Suprapubic skin (tissue), 3 donors: Measurements from ENCODE around the gene NCAPH2.

Experiments
- POLR2A ChIP-seq, 2 donors: fragments of 450-650 bp; IDR thresholded peaks; one replicate each; pipeline ENCODE4 v1.6.1; 2017; ENCODE audit warnings: antibody characterized with exemption in 2 of 2, mild to moderate bottlenecking in 2 of 2, moderate library complexity in 2 of 2
- TF ChIP-seq, protein P1 (sequence below), 2 donors: fragments of 200-600 bp in 1 of 2; fragments of 450-650 bp in 1 of 2; sonication (generic) in 1 of 2; IDR thresholded peaks; one replicate each; pipeline ENCODE4 v1.5.1; 2016 to 2019; ENCODE audit warnings: antibody characterized with exemption in 2 of 2, mild to moderate bottlenecking in 1 of 2, moderate library complexity in 1 of 2

DNA sequence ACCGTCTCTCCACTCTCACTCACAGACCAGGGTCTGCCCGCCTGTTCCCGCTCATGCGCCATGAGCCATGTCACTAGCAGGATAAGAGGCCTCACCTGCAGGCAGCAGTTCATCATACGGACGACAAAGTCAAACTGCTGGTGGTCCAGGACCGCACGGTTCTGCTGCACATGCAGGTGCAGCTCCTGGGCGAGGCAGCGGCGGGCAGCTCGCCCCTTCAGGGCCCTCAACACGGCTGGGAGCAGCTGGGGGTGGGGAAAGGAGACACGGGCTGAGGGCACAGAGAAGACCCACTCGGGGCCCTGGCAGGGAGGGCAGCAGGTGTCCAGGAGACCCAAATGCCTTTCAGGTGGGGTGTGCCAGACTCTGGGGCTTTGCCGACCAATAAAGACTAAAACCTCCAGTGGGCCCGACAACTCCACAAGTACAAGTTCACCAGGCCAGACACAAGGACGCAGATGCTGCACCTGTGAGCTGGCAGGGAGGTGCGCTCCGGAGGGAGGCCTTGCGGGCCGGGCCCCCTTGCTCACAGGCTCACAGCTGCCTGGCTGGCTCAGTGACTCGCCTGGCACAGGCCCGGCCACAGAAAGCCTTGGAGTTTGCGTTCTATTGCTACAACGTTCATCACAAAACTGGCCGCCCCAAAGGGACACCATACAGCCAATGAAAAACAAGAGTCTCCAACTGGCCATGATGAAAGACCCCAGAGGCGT is 44.7 kb upstream of the NCAPH2 start:
- TF ChIP-seq, protein P1, sequence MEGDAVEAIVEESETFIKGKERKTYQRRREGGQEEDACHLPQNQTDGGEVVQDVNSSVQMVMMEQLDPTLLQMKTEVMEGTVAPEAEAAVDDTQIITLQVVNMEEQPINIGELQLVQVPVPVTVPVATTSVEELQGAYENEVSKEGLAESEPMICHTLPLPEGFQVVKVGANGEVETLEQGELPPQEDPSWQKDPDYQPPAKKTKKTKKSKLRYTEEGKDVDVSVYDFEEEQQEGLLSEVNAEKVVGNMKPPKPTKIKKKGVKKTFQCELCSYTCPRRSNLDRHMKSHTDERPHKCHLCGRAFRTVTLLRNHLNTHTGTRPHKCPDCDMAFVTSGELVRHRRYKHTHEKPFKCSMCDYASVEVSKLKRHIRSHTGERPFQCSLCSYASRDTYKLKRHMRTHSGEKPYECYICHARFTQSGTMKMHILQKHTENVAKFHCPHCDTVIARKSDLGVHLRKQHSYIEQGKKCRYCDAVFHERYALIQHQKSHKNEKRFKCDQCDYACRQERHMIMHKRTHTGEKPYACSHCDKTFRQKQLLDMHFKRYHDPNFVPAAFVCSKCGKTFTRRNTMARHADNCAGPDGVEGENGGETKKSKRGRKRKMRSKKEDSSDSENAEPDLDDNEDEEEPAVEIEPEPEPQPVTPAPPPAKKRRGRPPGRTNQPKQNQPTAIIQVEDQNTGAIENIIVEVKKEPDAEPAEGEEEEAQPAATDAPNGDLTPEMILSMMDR (IDR thresholded peaks at IDR 0.05), result no peak
- no peak for TF ChIP-seq POLR2A (IDR thresholded peaks at IDR 0.05)
